CMK (cell line): ENCODE data around the gene PRMT3.
"Not testable (repeated sequence)": the region's sequence is repeated elsewhere in the genome, so short reads cannot be mapped to it uniquely, and the experiment has no call there.

Experiments
- DNase-seq: peaks from one replicate; pipeline ENCODE4 v3.0.0-alpha.2; 2010; ENCODE audit warnings: low read depth

PRMT3 gene

DNA sequence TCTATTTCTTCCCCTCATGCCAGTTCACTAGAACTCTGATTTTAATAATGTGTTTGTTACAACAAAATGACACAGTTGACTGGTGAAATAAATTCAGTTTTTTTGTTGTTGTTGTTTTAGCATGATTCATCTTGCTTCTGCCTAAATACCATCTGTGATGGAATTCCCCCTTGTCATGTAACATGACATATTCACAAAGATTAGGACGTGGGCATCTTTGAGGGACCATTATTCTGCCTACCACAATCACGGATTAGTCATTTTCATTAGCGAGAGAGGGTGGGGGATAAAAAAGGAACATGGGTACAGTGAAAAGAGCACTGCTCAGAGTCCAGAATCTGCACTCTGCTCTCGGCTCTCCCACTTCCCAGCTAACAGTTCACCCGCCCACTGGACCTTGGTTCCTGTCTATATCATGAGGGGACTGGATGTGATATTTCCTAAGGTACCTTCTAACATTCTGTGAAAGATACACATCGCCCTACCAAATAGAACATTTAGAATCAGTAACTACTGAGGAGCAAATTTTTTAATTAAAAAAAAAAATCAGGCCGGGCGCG, 12.7 kb upstream of the PRMT3 start:
- DNase-seq = no peak

DNA sequence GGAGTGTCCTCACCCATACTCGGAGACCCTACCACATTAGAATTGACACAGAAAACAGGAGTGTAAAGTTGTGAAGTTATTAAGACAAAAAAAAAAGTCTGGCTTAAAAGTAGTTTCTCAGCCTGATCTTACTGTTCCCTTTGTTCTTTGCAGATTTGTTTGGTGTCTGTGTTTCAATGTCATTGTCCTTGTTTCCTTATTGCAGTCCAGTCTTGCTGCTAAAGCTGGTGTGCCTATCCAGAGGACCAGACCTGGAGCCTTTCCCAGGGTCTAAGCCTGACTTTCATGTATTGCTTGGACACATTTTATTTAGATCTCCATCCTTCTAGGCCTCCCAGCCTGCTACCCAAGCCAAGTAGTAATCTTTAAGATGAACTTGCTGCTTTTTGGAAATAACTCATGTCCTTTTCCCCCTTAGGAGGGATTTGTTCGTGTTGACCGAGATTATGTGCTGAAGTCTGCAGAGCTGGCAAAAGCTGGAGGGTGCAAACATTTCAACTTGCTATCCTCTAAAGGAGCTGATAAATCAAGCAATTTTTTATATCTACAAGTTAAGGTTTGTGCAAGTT, 11.3 kb upstream of the PRMT3 start:
- DNase-seq = no peak

DNA sequence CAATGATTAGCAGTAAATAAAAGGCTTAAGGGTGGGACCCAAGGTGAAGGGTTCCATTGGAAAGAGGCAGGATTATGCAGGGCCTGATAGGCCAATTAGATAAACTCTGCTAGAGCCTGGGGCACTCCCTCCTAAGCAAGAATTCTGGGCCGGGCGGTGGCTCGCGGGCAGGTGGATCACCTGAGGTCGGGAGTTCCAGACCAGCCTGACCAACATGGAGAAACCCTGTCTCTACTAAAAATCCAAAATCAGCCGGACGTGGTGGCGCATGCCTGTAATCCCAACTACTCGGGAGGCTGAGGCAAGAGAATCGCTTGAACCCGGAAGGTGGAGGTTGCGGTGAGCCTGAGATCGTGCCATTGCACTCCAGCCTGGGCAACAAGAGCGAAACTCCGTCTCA, 1.5 kb upstream of the PRMT3 start:
- DNase-seq = not testable (repeated sequence)

DNA sequence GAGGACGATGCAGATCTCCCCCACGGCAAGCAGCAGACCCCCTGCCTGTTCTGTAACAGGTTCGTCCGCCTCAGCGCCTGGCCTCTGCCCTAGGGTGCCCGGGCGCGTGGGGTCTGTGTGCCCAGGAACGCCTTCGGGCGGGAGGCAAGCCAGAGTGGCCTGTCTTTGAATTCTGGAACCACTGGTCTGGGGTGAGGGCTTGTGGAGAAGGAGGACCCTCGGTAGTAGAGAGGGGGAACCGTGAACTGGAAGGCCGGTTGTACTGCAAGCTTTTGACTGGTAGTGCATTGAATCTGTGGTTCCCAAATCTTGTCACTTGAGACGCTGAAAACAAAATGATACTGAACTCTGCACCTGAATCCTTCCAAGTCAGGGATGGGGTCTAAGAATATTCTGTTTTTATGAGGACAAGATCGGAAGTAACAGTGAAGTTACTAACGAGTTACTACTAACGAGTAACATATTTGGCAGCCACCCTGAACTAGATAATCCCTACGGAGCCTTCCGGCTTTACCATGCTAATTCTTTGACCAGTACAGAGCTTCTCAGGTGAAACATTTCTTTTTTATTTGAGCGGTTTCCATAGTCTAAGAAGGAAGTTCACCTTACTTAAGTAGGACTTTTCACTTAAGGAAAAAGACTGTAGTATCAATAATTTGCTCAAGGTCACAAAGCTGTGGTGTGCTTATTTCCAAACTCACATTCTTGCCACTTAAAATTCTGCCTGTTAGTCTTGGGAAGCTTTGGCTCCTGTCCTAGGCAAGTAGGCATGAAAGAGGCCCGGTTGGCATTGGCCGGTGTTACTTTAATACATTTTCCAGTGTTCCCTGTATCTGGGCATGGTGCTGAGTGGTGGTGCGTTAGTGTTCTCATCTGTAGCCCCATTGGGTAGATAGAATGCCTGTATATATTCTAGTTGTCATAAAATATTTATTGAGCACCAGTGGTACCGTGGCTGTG, 860 bp downstream of the PRMT3 start:
- DNase-seq = no peak

DNA sequence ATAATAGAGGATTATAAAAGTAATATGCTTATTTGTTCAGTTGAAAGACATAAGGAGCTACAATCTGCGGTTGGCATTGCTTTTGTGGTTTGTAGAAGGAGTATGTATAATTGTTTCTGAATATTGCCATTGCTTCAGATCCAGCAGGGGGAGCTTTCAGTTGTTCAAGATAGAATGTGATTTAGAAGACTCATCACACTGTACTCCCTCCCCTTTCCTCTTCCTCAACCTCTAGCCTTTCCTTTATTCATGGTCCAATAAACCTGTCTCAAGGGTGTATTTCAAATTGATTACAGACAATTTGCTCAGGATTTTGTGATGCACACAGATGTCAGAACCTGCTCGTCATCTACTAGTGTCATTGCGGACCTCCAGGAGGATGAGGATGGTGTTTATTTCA, 9.8 kb downstream of the PRMT3 start:
- DNase-seq = peak; percentile 24

DNA sequence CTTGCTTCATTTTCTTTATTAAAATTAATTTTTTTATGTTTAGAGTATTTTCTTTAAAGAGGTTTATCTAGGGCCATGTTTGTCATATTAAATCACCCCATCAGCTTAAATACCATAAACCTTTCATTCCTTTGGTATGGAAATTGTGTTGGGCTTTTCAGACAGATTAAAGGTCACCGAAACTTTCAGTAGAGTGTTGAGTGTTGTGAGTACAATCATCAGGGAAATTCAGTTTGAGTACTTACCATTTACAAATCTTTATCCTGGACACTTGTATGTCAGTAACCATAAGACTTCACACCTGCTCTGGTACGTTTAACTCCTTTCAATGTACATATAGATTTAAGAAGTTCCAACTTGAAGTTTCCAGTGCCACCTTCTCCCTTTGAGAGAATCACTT, 12.0 kb downstream of the PRMT3 start:
- DNase-seq = no peak

DNA sequence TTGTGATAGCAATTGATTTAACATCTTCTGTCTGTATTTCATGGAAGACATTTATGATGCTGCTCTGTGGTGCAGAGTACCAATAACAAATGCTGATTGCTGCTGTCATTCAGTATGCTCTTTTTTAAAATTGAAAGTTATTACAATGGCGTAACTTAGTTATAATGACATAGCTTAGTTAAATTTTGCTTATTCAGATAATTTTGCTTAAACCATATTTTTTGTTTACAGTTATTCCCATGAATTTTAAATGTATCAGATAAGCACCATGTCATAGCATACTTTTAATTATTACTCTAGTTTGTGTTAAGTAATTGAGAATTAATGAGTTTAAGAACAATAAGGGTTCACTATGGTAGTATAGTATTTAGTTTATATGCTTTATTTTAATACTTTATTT, 15.5 kb downstream of the PRMT3 start:
- no peak for DNase-seq

DNA sequence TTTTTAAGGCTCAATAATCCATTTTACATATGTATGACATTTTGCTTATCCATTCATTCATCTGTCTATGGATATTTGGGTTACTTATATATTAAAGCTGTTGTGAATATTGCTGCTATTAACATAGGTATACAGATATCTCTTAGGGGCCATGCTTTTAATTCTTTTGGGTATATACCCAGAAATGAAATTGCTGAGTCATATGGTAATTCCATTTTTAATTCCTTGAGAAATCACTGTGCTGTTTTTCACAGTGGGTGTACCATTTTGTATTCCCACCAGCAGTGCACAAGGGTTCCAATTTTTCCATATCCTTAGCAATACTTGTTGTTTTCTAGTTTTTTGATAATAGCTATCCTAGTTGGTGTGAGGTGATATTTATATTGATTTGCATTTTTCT, 19.0 kb downstream of the PRMT3 start:
- no peak for DNase-seq

DNA sequence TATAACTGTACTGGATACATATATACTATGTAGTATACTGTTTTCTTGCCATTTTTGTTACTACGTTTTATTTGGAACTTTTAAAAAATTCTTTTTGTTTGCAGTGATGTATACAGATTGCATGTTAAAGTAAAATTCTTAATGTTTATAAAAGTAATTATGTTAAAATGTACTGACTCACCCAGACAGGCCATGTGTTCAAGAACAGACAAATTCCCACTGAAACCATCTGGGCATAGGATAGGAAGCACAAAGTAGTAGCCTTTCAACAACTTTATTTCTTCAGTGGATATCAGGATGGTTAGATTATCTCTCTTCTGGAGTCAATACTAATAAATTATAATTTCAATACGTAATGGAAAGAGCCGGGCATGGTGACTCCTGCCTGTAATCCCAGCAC, 19.8 kb downstream of the PRMT3 start:
- no peak for DNase-seq

DNA sequence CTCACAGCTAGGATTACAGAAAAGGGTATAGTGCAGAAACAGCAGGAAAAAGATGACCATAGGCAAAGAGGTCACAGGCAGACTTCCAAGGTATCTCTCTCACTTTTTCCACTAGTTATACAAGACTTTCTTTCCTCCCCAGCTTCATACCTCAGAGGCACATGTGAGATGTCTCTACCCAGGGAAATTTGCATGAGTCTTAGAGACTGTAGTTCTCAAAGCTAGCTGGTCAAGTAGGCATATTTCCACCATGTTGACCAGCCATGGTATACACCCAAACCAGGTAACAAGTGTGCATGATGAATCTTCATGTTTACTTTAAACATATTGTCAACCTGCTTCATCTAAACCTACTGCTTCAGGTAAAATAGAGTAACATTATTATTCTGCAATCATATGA, 27.9 kb downstream of the PRMT3 start:
- no peak for DNase-seq

DNA sequence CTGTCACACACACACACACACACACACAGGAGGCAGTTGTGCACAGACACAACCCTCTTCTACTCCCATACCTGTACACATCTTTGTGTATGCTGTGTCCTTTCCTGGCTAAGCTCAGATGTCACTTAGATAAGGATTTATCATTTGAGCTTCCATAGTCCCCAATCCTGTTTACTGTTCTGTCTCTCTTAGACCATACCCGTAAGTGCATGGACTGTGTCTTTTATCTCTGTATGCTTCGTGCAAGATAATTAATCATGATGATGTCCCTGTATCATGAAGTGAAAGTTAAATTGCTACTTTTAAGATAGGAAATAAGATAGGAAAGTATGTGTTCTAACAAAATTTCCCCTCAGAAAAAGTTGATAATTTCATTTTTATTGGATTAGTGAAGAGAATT, 30.3 kb downstream of the PRMT3 start:
- no peak for DNase-seq

DNA sequence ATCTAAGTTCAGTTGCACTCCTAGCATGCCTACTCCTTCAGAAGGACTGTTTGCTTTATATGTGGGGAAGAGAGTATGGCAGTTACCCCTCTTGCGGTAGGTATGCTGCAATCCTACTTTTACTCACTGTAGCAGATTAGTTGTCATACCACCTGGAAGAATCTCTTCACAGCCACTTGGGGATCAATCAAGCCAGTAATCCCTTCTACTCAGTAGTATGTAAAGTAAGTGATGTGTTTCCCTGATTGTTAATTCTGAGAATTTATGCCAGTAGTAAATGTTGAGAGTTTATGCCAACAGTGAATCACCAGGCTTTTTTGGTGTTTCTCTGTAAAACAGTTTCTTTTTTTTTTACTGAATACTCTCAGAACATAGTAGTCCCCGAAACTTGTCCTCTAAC, 34.4 kb downstream of the PRMT3 start:
- DNase-seq = no peak

DNA sequence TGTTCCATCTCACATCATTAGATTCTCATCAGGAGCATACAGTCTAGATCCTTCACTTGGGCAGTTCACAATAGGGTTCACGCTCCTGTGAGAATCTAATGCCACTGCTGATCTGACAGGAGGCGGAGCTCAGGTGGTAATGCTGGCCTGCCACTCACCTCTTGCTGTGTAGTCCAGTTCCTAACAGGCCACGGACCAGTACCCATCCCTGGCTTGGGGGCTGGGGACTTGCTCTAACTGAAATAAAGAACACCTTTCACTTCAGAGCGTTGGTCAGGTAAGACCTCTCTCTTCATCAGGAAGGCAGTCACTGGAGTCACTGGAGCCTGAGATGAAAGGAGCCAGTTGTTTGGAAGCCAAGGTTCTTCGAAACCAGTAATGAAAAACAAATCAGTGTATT, 41.7 kb downstream of the PRMT3 start:
- DNase-seq = no peak

DNA sequence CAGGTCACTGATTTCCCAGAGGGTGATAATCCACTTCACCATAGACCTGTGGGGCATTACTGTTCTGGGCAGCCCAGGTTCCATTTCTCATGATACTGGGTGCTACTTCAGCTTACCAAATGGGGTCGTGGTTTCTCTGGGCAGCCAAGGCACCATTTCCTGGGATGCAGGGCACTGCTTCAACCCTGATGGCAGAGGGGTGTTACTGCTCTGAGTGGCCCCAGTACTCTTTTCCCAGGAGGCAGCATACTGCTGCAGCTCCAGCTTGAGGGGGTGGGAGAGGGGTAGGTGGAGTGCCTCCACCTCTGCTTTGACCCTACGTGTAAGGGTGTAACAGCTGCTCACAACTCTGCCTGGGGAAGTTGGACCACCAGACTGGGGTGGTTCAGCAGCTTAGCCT, 51.1 kb downstream of the PRMT3 start:
- DNase-seq = no peak

DNA sequence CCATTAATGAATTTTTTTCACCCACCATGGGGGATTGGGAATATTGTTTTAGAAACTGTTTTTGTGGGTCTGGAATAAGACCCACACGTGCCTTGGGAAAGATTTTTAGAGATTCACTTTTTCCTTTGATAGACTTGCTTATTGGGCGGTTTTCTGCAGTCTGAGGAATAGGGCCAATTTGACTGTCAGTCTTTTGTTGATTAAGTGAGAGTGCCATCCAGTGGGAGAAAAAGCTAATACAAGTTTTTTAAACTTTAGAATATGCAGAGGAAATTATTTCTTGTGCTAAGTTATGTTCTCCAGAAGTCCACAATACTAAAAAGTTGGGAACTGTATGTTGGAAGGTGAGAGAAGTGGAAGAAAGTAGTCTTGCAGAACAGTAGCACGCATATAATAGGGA, 56.1 kb downstream of the PRMT3 start:
- DNase-seq = no peak

DNA sequence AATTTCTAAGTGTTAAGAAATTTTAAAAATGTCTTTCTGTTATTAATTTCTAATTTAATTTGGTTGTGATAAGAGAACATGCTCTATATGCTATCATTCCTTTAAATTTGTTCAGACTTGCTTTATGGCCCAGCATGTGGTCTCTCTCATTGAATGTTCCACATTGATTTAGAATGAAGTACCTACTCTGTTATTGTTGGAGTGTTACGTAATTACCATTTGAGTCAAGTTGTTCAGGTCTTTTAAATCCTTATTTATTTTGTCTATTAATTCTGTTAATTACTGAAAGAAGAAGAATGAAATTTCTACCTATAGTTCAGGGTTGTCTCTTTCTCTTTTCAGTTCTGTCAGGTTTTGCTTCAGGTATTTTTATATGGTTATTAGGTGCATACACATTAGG, 57.0 kb downstream of the PRMT3 start:
- no peak for DNase-seq

DNA sequence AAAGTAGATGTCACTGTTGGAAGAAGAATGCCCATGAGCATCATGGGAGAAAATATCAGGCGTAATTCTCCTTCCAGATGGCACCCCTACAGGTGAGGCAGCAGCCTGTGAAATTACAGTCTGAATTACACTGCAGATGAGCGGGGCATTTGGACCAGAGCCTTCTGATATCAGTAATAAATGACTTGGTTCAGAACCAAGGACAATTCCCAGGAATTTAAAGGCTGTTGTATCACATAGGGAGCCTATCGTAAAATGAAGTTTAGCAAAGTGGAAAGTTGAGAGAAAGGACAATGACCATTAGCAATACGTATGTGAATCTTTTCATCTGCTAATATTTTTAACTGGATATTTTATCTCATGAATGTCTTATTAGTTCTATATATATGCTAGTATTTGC, 61.3 kb downstream of the PRMT3 start:
- DNase-seq = no peak

DNA sequence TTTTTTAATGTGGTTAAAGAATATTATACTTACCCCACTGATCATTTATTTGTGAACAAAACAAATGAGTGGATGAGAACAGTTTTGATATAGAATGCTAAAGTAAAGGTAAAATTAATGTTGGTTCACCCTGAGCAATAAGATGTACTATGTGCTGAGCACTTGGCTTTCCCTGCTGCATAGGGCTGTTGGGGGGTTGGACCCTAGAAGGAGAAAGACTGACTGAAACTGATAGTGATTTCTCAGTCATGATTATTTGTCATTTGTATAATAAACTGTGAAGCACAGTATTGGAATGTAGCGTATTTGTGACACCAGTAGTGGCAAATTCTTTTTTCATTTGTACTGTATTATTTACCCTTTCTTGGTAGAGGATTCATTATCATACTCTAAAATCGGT, 63.3 kb downstream of the PRMT3 start:
- DNase-seq = no peak

DNA sequence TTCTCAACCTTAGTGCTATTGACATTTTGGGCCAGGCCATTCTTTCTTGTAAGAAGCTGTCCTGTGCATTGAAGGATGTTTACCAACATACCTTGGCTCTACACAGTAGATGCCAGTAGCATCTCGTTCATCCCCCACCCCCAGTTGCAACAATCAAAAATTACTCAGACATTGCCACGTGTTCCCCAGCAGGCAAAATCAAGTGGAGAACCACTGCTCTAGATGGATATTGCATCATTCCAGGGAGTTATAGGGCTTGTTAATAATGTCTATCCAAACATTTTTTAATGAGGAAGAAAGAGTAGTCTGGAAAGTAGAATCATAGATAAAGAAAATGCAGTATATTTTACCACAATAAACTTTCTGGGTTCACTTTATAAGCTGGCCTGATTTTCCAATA, 64.1 kb downstream of the PRMT3 start:
- DNase-seq = no peak

DNA sequence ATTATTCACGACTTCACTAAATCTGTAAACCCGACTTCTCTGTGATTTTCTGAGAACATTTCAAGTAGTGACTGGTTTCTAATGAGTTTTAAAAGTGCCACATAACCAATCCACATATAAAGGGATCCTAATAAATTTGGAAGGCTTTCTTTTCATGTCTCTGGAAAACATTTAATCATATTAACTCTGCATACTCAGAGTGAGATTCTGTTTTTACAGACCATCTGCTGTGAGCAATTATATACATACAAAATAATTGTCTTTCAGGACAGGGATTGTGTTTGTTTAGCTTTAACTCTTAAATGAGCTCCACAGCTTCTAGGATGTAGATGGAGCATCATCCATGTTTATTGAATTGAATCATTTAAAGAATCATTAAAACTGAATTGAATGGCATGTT, 65.1 kb downstream of the PRMT3 start:
- DNase-seq = no peak

DNA sequence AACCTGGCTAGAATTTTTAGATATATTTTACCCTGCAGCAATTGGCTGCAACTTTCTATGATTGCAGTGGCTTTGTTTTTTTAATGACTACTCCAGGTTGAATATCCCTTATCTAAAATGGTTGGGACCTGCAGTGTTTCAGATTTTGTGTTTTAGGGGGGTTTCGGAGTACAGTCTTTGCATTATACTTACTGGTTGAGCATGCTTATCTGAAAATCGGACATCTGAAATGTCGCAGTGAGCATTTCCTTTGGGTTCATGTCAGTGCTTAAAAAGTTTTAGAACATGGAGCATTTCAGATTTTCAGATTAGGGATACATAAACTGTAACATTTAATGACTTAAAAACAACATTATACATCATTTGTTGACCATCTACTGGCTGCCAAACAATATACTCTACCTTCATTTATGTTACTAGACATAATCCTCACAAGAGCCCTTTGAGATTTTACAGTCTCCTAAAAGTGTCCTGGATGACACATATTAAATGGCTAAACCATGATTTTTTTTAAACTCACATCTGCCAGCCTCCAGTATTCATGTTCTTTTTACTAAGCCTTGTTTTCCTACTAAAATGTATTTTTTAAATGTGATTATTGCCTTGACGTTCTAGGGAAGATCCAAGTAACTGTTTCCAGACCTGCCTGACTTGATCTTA, 66.3 kb downstream of the PRMT3 start:
- DNase-seq = no peak

DNA sequence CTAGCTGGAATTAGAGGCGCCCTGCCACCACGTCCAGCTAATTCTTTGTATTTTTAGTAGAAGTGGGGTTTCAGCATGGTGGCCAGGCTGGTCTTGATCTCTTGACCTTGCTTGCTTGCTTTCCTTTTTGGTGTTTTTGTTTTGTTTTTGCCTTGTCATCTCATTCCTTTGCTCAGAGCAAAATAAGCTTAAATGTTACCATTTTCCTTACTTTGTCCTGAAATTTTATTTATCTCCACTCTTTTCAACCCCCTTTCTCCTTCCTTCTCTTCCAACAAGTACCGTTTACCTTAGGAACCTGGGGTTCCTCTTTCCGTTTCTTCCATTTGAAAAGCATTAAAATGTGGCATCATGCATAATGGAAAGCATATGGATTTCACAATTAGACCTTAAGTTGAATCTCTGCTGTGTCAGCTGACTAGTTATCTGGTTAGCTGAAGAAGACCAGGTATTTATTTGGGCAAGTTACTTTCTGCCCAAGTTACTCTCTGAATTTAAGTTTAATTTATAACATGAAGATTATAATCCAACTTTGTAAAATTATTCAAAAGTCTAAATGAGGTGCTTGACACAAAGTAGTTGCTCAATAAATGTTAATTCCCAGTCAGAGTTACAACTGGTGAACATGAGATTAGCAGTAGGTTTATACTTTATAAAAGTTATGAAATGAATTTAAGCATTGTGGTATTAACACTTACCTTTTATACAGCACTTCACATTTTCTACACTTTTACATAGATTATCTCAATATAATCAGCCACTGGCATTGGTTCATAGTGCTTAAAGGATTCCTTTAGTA, 69.7 kb downstream of the PRMT3 start:
- DNase-seq = no peak
